ENCODE data around the gene SEZ6.

SEZ6 gene

GRCh38 chr17:28978356-28978964 is 27.4 kb downstream of the SEZ6 start:
- no peaks in the 10 kb centered on the region for H3K9me3 ChIP-seq (ENCODE audit: control insufficient read depth, low read length)
- no peaks in the 10 kb centered on the region for H3K36me3 ChIP-seq (ENCODE audit: control insufficient read depth, insufficient read depth, low read length)
- H3K4me1 ChIP-seq (ENCODE audit: control insufficient read depth, insufficient read depth, low read length): no peaks in the 10 kb centered on the region
- H3K9ac ChIP-seq (ENCODE audit: low read length): no peak overlapping the region
- no peak overlapping the region for H3K4me3 ChIP-seq (ENCODE audit: low read length)
- no peaks in the 10 kb centered on the region for H3K27me3 ChIP-seq (ENCODE audit: control insufficient read depth, insufficient read depth, low read length)

GRCh38 chr17:28977659-28978355 is 28.0 kb downstream of the SEZ6 start:
- Histone ChIP-seq H3K9ac (ENCODE audit: low read length) (no peak overlapping the region), H3K27me3 (ENCODE audit: control insufficient read depth, insufficient read depth, low read length) (no peaks in the 10 kb centered on the region), H3K4me3 (ENCODE audit: low read length) (no peak overlapping the region), H3K4me1 (ENCODE audit: control insufficient read depth, insufficient read depth, low read length) (no peaks in the 10 kb centered on the region), H3K9me3 (ENCODE audit: control insufficient read depth, low read length) (no peaks in the 10 kb centered on the region), H3K36me3 (ENCODE audit: control insufficient read depth, insufficient read depth, low read length) (no peaks in the 10 kb centered on the region)

GRCh38 chr17:28975646-28976045 is 30.2 kb downstream of the SEZ6 start:
- H3K4me1 ChIP-seq (ENCODE audit: control insufficient read depth, insufficient read depth, low read length): peaks cover 3% of the 10 kb centered on the region
- no peak overlapping the region for H3K4me3 ChIP-seq (ENCODE audit: low read length)
- H3K9me3 ChIP-seq (ENCODE audit: control insufficient read depth, low read length): no peaks in the 10 kb centered on the region
- no peaks in the 10 kb centered on the region for H3K27me3 ChIP-seq (ENCODE audit: control insufficient read depth, insufficient read depth, low read length)
- H3K9ac ChIP-seq (ENCODE audit: low read length): no peak overlapping the region
- H3K36me3 ChIP-seq (ENCODE audit: control insufficient read depth, insufficient read depth, low read length): no peaks in the 10 kb centered on the region

- Histone ChIP-seq H3K36me3 (ENCODE audit: control insufficient read depth, insufficient read depth, low read length) (no peaks in the 10 kb centered on the region), H3K4me3 (ENCODE audit: low read length) (no peak overlapping the region), H3K9ac (ENCODE audit: low read length) (no peak overlapping the region), H3K4me1 (ENCODE audit: control insufficient read depth, insufficient read depth, low read length) (peaks cover 6% of the 10 kb centered on the region), H3K27me3 (ENCODE audit: control insufficient read depth, insufficient read depth, low read length) (no peaks in the 10 kb centered on the region), H3K9me3 (ENCODE audit: control insufficient read depth, low read length) (no peaks in the 10 kb centered on the region)
Measured at GRCh38 chr17:28975031-28975430, 30.8 kb downstream of the SEZ6 start.

GRCh38 chr17:28974451-28974850 is 31.4 kb downstream of the SEZ6 start:
- Histone ChIP-seq H3K36me3 (ENCODE audit: control insufficient read depth, insufficient read depth, low read length) (no peaks in the 10 kb centered on the region), H3K9ac (ENCODE audit: low read length) (no peak overlapping the region), H3K4me1 (ENCODE audit: control insufficient read depth, insufficient read depth, low read length) (peaks cover 6% of the 10 kb centered on the region), H3K4me3 (ENCODE audit: low read length) (no peak overlapping the region), H3K9me3 (ENCODE audit: control insufficient read depth, low read length) (no peaks in the 10 kb centered on the region), H3K27me3 (ENCODE audit: control insufficient read depth, insufficient read depth, low read length) (no peaks in the 10 kb centered on the region)

GRCh38 chr17:28973425-28973824 is 32.4 kb downstream of the SEZ6 start:
- no peak overlapping the region for H3K4me3 ChIP-seq (ENCODE audit: low read length)
- H3K9ac ChIP-seq (ENCODE audit: low read length): no peak overlapping the region
- H3K27me3 ChIP-seq (ENCODE audit: control insufficient read depth, insufficient read depth, low read length): no peaks in the 10 kb centered on the region
- H3K9me3 ChIP-seq (ENCODE audit: control insufficient read depth, low read length): no peaks in the 10 kb centered on the region
- no peaks in the 10 kb centered on the region for H3K36me3 ChIP-seq (ENCODE audit: control insufficient read depth, insufficient read depth, low read length)
- H3K4me1 ChIP-seq (ENCODE audit: control insufficient read depth, insufficient read depth, low read length): peaks cover 6% of the 10 kb centered on the region

- H3K9ac ChIP-seq (ENCODE audit: low read length): no peak overlapping the region
- H3K4me3 ChIP-seq (ENCODE audit: low read length): no peak overlapping the region
- H3K4me1 ChIP-seq (ENCODE audit: control insufficient read depth, insufficient read depth, low read length): peaks cover 6% of the 10 kb centered on the region
Measured at GRCh38 chr17:28972437-28972836, 33.4 kb downstream of the SEZ6 start.

GRCh38 chr17:28970879-28971278 is 35.0 kb downstream of the SEZ6 start:
- H3K4me1 ChIP-seq (ENCODE audit: control insufficient read depth, insufficient read depth, low read length): peaks cover 6% of the 10 kb centered on the region
- H3K27me3 ChIP-seq (ENCODE audit: control insufficient read depth, insufficient read depth, low read length): no peaks in the 10 kb centered on the region
- no peaks in the 10 kb centered on the region for H3K36me3 ChIP-seq (ENCODE audit: control insufficient read depth, insufficient read depth, low read length)
- no peak overlapping the region for H3K9ac ChIP-seq (ENCODE audit: low read length)
- H3K4me3 ChIP-seq (ENCODE audit: low read length): no peak overlapping the region
- H3K9me3 ChIP-seq (ENCODE audit: control insufficient read depth, low read length): no peaks in the 10 kb centered on the region

More at GRCh38 chr17:28972437-28972836, 33.4 kb downstream of the SEZ6 start:
- H3K9me3 ChIP-seq (ENCODE audit: control insufficient read depth, low read length): no peaks in the 10 kb centered on the region
- no peaks in the 10 kb centered on the region for H3K36me3 ChIP-seq (ENCODE audit: control insufficient read depth, insufficient read depth, low read length)
- H3K27me3 ChIP-seq (ENCODE audit: control insufficient read depth, insufficient read depth, low read length): no peaks in the 10 kb centered on the region

GRCh38 chr17:28969706-28970393 is 36.0 kb downstream of the SEZ6 start:
- H3K9ac ChIP-seq (ENCODE audit: low read length): no peak overlapping the region
- H3K9me3 ChIP-seq (ENCODE audit: control insufficient read depth, low read length): no peaks in the 10 kb centered on the region
- H3K36me3 ChIP-seq (ENCODE audit: control insufficient read depth, insufficient read depth, low read length): no peaks in the 10 kb centered on the region
- no peak overlapping the region for H3K4me3 ChIP-seq (ENCODE audit: low read length)
- H3K27me3 ChIP-seq (ENCODE audit: control insufficient read depth, insufficient read depth, low read length): no peaks in the 10 kb centered on the region
- peaks cover 6% of the 10 kb centered on the region for H3K4me1 ChIP-seq (ENCODE audit: control insufficient read depth, insufficient read depth, low read length)

- Histone ChIP-seq H3K4me3 (ENCODE audit: low read length) (no peak overlapping the region), H3K27me3 (ENCODE audit: control insufficient read depth, insufficient read depth, low read length) (peaks cover 6% of the 10 kb centered on the region), H3K36me3 (ENCODE audit: control insufficient read depth, insufficient read depth, low read length) (no peaks in the 10 kb centered on the region), H3K4me1 (ENCODE audit: control insufficient read depth, insufficient read depth, low read length) (peaks cover 6% of the 10 kb centered on the region), H3K9me3 (ENCODE audit: control insufficient read depth, low read length) (no peaks in the 10 kb centered on the region), H3K9ac (ENCODE audit: low read length) (no peak overlapping the region)
Measured at GRCh38 chr17:28968914-28969295, 36.9 kb downstream of the SEZ6 start.

- H3K9ac ChIP-seq (ENCODE audit: low read length): no peak overlapping the region
- H3K27me3 ChIP-seq (ENCODE audit: control insufficient read depth, insufficient read depth, low read length): peaks cover 11% of the 10 kb centered on the region
- H3K4me3 ChIP-seq (ENCODE audit: low read length): no peak overlapping the region
- peaks cover 6% of the 10 kb centered on the region for H3K4me1 ChIP-seq (ENCODE audit: control insufficient read depth, insufficient read depth, low read length)
- H3K9me3 ChIP-seq (ENCODE audit: control insufficient read depth, low read length): no peaks in the 10 kb centered on the region
- no peaks in the 10 kb centered on the region for H3K36me3 ChIP-seq (ENCODE audit: control insufficient read depth, insufficient read depth, low read length)
Measured at GRCh38 chr17:28968231-28968913, 37.5 kb downstream of the SEZ6 start.

Measured in mucosa of stomach (tissue), 1 donor.